ENCODE data around the gene CDH13. TPM values are rescaled to one million over a fixed set of nuclear protein-coding genes. Genes with fewer than 3 reads are reported as not detected.

The CDH13 gene
- total and polyA plus RNA-seq, 8 donors = 0.12 to 21.4 (median 1.7) TPM; not detected in 1

DNA sequence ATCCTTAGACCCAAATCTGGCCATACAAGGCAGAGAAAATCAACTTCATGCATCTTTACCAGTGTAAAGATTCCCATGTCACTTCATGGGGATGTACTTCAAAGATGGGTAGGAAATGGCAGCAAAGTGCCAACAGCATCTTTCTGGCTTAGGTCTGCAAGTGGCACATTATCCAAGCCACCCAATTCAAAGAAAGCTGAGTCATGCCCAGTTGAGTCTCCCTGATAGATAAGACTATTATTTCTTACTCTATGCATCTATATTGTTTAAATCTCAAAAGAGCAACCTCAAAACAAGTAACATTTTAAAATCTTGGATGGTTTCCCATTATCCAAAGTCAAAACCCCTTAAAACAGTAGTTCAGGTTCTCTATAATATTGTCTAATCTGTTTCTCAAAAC, 1119.8 kb downstream of the CDH13 start:
- intact Hi-C loops (cut with DNase I; ENCODE audit: low total_unique reads) = no loop called here
- Histone ChIP-seq H3K4me1 (no peaks in the 10 kb centered on the region), H3K4me3 (no peak overlapping the region), H3K27me3 (no peaks in the 10 kb centered on the region), H3K27ac (no peak overlapping the region), H3K36me3 (no peaks in the 10 kb centered on the region), H3K9me3 (peaks cover 0 to 3% (median 0%) of the 10 kb centered on the region in 4 donors)
- no peak for TF ChIP-seq CTCF (IDR thresholded peaks at IDR 0.05)
- TF ChIP-seq EP300 (IDR thresholded peaks at IDR 0.05) = no peak
- TF ChIP-seq POLR2A (IDR thresholded peaks at IDR 0.05) = no peak
- TF ChIP-seq POLR2AphosphoS5 (IDR thresholded peaks at IDR 0.05) = no peak
- DNase-seq = no peak

GRCh38 chr16:83747936-83748335, 1121.2 kb downstream of the CDH13 start:
- no peak overlapping the region for H3K4me3 ChIP-seq
- no peaks in the 10 kb centered on the region for H3K36me3 ChIP-seq
- 38 to 58% (median 43%) methylated on average over 3 of the region's 3 CpGs for WGBS, 5 donors
- H3K27ac ChIP-seq = no peak overlapping the region
- intact Hi-C loops (cut with DNase I; ENCODE audit: low total_unique reads) = no loop called here
- H3K27me3 ChIP-seq = no peaks in the 10 kb centered on the region
- TF ChIP-seq EP300 (IDR thresholded peaks at IDR 0.05) = no peak
- TF ChIP-seq POLR2AphosphoS5 (IDR thresholded peaks at IDR 0.05) = no peak
- no peak for TF ChIP-seq CTCF (IDR thresholded peaks at IDR 0.05)
- no peak for TF ChIP-seq POLR2A (IDR thresholded peaks at IDR 0.05)
- no peaks in the 10 kb centered on the region for H3K4me1 ChIP-seq
- peaks cover 0 to 3% (median 0%) of the 10 kb centered on the region in 4 donors for H3K9me3 ChIP-seq
- no peak for DNase-seq

DNA sequence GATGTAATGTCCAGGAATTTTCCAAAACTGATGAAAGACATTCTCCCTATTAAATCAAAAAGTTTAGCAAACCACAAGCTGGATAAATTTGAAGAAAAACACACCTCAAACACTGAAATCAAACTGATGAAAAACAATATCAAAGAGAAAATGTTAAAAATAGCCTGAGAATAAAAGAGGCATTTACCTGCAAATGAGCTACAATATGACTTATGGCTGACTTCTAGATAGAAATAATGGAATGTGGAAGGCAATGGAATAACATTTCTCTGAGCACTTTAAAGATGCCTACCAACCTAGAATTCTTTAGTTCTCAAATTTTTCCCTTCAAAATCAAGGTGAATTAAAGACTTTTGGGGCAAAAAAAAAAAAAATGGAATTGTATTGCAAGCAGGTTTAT, 1128.6 kb downstream of the CDH13 start:
- H3K36me3 ChIP-seq = no peaks in the 10 kb centered on the region
- no peaks in the 10 kb centered on the region for H3K4me1 ChIP-seq
- TF ChIP-seq EP300 (IDR thresholded peaks at IDR 0.05) (no peak), POLR2AphosphoS5 (IDR thresholded peaks at IDR 0.05) (no peak), CTCF (IDR thresholded peaks at IDR 0.05) (no peak)
- no peaks in the 10 kb centered on the region for H3K27me3 ChIP-seq
- intact Hi-C loops (cut with DNase I; ENCODE audit: low total_unique reads) = no loop called here
- no peak for DNase-seq
- no peak overlapping the region for H3K27ac ChIP-seq
- H3K9me3 ChIP-seq = peaks cover 0 to 18% (median 8%) of the 10 kb centered on the region in 4 donors
- H3K4me3 ChIP-seq = no peak overlapping the region

DNA sequence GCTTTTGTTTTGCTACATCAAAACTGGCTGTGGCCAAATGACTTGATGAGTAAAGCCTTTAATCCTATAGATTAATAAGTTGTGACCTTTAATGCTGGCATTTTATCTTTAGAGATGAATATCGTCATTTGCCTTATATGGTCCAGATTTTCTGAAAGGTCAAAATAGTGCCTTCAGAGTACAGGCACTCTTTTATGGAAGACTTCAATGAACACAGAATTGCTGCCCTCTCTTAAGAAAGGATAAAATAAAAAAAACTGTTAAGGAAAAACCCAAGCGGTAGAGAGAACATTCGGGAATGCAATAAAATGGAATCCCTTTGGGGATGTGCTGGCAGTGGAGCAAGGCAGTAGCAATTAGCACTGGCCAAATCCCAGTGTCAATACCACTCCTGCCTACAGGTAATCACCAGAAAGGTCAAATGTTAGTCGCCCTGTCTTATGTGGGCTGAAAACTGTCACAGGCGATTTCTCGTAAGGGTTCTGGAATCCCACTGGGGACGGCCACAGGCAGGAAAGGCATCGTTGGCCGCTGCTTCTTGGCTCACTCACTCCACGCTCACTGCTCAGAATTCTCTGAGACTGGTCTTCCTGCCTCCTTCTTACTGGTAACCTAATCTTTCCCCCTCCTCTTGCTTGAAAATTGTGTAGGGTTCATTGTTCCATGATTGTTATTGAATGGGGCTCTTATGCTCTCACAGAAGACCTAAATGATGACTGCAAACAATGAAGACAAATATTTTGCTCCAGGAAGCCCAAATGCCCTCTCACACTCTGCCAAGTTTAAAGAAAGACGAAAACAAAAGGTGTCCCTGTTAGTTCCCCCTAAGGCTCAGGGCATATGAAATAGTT, 1135.6 kb downstream of the CDH13 start:
- intact Hi-C loops (cut with DNase I; ENCODE audit: low total_unique reads) = no loop called here
- 76 to 82% (median 78%) methylated on average over 11 of the region's 11 CpGs for WGBS, 5 donors

More for the DNA sequence above, 1135.6 kb downstream of the CDH13 start:
- no peak overlapping the region for H3K27ac ChIP-seq
- TF ChIP-seq CTCF (IDR thresholded peaks at IDR 0.05) (no peak), POLR2A (IDR thresholded peaks at IDR 0.05) (no peak), EP300 (IDR thresholded peaks at IDR 0.05) (no peak), POLR2AphosphoS5 (IDR thresholded peaks at IDR 0.05) (no peak)
- no peak overlapping the region for H3K4me3 ChIP-seq
- H3K36me3 ChIP-seq = no peaks in the 10 kb centered on the region
- peaks cover 0 to 9% (median 0%) of the 10 kb centered on the region in 4 donors for H3K9me3 ChIP-seq
- no peaks in the 10 kb centered on the region for H3K27me3 ChIP-seq
- no peak for DNase-seq
- no peaks in the 10 kb centered on the region for H3K4me1 ChIP-seq
